Activated T-helper 2 cell treated with anti-CD3 and anti-CD28 coated beads, Interferon-gamma antibody, Interleukin-2, Interleukin-4, amounts not matched to agents 10 μg/mL and 5 μg/mL and 100 μg/mL, durations not matched to agents 14 hours and 24 hours and 36 hours (primary cell): Measurements from ENCODE around the gene SH3TC1. TPM values are rescaled to one million over a fixed set of nuclear protein-coding genes. Genes with fewer than 3 reads are reported as not detected.

ENCODE experiments used
- DNase-seq: peaks from one replicate; pipeline ENCODE4 v3.0.0; 2021; ENCODE audit warnings: low spot score
- H3K27ac Mint-ChIP-seq: one replicate; pipeline ENCODE4 v1.8.0; 2021; ENCODE audit warnings: mixed read lengths
- H3K27me3 Mint-ChIP-seq: one replicate; pipeline ENCODE4 v1.8.0; 2021; ENCODE audit warnings: low read depth, mixed read lengths
- H3K36me3 Mint-ChIP-seq: one replicate; pipeline ENCODE4 v1.8.0; 2021; ENCODE audit warnings: low read depth, mixed read lengths
- H3K4me1 Mint-ChIP-seq: one replicate; pipeline ENCODE4 v1.8.0; 2021; ENCODE audit warnings: low read depth, mixed read lengths
- H3K4me3 Mint-ChIP-seq: one replicate; pipeline ENCODE4 v1.8.0; 2021; ENCODE audit warnings: low read depth, mild to moderate bottlenecking, moderate library complexity, mixed read lengths
- H3K9me3 Mint-ChIP-seq: one replicate; pipeline ENCODE4 v1.8.0; 2021; ENCODE audit warnings: mixed read lengths
- intact Hi-C: fragments of 100-400 bp; cut with micrococcal nuclease; formaldehyde crosslinking; loops from one replicate; pipeline ENCODE4 v1.15.1; 2023
- total RNA-seq: library from RNA; stranded (reverse); gene quantifications from 2 replicates; pipeline ENCODE4 v1.2.3, GENCODE V29; 2022

Gene SH3TC1
- total RNA-seq, 1 donor from 2014 or later = 14.8 TPM

DNA sequence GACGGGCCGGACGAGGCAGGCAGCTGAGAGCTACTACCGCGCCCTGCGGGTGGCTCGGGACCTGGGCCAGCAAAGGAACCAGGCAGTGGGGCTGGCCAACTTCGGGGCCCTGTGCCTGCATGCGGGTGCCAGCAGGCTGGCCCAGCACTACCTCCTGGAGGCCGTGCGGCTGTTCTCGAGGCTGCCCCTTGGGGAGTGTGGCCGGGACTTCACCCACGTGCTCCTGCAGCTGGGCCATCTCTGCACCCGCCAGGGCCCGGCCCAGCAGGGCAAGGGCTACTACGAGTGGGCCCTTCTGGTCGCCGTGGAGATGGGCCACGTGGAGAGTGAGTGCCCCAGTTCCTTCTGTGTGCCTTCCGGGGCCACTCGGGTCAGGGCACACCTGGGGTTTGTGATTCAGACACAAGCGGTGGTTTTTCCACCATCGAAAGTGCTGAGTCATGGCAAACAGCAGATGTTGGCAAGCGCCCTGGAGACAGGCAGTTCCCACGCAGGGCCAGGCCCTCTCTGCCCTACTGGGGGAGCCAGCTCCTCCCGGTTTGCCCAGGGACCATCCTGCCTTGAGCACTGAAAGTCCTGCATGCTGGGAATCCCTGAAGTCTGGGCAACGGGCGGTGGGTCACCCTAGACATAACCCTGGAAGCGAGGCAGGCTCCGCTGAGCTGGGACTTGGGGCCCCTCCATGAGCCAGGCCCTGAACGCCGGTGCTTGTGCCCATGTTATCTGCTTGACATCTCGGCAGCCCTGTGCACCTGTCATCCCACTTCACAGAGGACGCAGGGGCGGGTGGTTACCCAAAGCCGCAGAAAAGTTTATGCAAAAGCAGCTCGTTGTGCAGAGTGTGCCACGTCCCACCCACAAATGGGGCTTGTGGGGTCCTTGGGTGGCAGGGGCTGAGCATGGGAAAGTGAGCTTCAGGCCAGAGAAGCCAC is 29.5 kb downstream of the SH3TC1 start:
- no peaks in the 10 kb centered on the region for H3K9me3 Mint-ChIP-seq

DNA sequence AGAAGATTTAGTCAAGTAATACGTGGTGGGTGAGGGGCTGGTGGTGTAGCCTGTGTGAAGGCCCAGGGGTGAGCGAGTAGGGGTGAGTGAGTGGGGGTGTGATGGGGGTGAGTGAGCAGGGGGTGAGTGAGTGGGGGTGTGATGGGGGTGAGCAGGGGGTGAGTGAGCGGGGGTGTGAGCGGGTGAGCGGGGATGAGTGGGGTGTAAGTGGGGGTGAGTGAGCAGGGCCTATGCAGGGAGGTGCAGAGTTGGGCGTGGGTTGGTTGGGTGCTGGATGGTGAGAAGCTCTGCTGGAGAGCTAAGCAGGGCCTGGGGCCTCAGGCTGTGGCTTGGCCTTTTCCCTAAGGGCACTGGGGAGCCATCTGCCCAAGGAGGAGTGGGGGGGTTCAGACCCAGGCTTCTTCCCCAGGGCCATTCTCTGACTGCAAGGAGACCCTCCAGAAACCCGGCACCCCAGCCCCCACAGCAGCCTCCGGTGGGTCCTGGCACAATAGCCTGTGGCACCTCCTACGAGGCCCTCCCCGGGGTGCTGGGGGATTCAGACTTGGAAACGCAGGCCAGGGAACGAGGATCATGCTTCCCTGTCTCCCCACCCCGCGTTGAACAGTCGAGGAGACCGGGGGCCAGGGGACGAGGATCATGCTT is 30.4 kb downstream of the SH3TC1 start:
- H3K9me3 Mint-ChIP-seq = no peaks in the 10 kb centered on the region
- H3K27me3 Mint-ChIP-seq = no peaks in the 10 kb centered on the region
- DNase-seq = no peak
- no peaks in the 10 kb centered on the region for H3K36me3 Mint-ChIP-seq
- H3K4me1 Mint-ChIP-seq = peaks cover 11% of the 10 kb centered on the region
- H3K4me3 Mint-ChIP-seq = no peak overlapping the region
- intact Hi-C loops = loop anchor here (2.0 kb wide), 1 partner anchor 29 kb away; no protein-coding TSS in a partner anchor
- peak overlapping the region; percentile 17 for H3K27ac Mint-ChIP-seq

More for the DNA sequence above, 29.5 kb downstream of the SH3TC1 start:
- Mint-ChIP-seq H3K27ac (peak overlapping the region; percentile 17), H3K36me3 (peaks cover 7% of the 10 kb centered on the region), H3K27me3 (no peaks in the 10 kb centered on the region), H3K4me1 (peaks cover 11% of the 10 kb centered on the region), H3K4me3 (no peak overlapping the region)
- intact Hi-C loops = loop anchor here (2.0 kb wide), 1 partner anchor 28 kb away; no protein-coding TSS in a partner anchor
- peak; percentile 41 for DNase-seq

DNA sequence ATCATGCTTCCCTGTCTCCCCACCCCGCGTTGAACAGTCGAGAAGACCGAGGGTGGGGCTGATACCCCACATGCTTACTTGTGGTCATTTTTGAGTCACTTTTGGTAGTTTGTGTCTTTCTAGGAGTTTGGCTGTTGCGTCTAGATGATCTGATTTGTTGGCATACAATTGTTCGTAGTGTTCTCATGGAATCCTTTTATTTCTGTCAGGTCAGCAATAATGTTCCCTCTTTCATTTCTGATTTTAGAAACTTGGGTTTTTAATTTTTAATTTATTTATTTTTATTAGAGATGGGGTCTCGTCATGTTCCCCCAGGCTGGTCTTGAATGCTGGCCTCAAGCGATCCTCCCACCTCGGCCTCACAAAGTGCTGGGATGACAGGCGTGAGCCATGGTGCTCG is 30.9 kb downstream of the SH3TC1 start:
- Mint-ChIP-seq H3K27me3 (no peaks in the 10 kb centered on the region), H3K27ac (no peak overlapping the region), H3K36me3 (no peaks in the 10 kb centered on the region), H3K9me3 (no peaks in the 10 kb centered on the region), H3K4me3 (no peak overlapping the region), H3K4me1 (peaks cover 11% of the 10 kb centered on the region)
- intact Hi-C loops = no loop called here
- no peak for DNase-seq

DNA sequence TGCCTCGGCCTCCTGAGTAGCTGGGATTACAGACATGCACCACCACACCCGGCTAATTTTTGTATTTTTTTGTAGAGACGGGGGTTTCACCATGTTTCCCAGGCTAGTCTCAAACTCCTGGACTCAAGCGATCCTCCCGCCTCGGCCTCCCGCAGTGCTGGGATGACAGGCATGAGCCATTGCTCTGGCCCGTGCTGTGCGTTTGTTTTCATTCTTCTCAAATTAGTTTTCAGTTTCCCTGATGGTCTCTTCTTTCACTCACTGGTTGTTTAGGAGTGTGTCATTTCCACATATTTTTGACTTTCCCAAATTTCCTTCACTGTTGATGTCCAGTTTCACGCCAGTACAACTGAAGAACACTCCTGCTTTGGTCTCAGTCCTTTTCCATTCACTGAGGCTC is 31.8 kb downstream of the SH3TC1 start:
- intact Hi-C loops = no loop called here
- Mint-ChIP-seq H3K9me3 (no peaks in the 10 kb centered on the region), H3K4me3 (no peak overlapping the region), H3K27me3 (no peaks in the 10 kb centered on the region), H3K36me3 (no peaks in the 10 kb centered on the region), H3K4me1 (peaks cover 11% of the 10 kb centered on the region), H3K27ac (no peak overlapping the region)
- DNase-seq = no peak

DNA sequence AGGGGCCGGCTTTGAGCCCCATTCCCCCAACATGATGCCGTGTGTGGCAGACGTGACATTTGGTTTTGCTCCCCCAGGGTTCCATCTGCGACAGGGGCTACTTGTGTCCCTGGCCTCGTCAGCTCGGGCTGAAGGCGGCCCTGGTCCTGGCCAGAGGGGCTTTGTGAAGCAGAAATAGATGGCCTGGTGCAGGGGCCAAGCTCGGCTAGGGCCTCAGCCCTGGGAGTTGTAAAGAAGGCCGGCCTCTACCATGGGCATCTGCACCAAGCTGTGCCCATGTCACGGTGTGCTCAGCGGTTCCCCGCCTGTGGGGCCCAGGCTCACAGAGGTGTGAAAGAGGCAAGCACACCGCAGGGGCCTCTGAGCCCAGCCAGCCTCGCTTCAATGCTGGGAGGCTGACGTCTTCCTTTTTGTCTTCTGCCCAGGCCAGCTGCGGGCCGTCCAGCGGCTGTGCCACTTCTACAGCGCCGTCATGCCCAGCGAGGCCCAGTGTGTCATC is 32.5 kb downstream of the SH3TC1 start:
- no peaks in the 10 kb centered on the region for H3K27me3 Mint-ChIP-seq
- H3K9me3 Mint-ChIP-seq = no peaks in the 10 kb centered on the region
- no peaks in the 10 kb centered on the region for H3K36me3 Mint-ChIP-seq
- no peak overlapping the region for H3K27ac Mint-ChIP-seq
- no peak for DNase-seq
- intact Hi-C loops = no loop called here
- no peak overlapping the region for H3K4me3 Mint-ChIP-seq
- peaks cover 11% of the 10 kb centered on the region for H3K4me1 Mint-ChIP-seq

DNA sequence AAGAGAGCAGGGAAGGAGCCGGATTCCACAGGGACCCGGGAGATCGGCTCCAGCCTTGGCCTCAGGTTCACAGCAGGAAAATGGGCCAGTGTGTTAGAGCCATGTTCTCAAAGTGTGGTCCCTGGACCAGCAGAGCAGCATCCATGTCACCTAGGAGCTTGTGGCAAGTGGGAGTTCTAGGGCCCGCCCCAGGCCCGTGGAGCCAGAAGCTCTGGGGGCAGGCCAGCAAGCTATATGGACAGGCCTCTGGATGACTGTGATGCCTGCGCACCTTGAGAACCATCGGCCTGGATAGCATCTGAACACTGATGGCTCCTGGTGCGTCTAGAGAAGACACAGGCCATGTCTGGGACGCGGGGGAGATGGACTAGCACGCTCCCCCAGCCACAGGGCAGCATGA is 33.7 kb downstream of the SH3TC1 start:
- intact Hi-C loops = no loop called here
- H3K9me3 Mint-ChIP-seq = no peaks in the 10 kb centered on the region
- H3K4me3 Mint-ChIP-seq = no peak overlapping the region
- no peaks in the 10 kb centered on the region for H3K27me3 Mint-ChIP-seq
- H3K27ac Mint-ChIP-seq = no peak overlapping the region
- no peaks in the 10 kb centered on the region for H3K36me3 Mint-ChIP-seq
- no peak for DNase-seq
- peaks cover 11% of the 10 kb centered on the region for H3K4me1 Mint-ChIP-seq

DNA sequence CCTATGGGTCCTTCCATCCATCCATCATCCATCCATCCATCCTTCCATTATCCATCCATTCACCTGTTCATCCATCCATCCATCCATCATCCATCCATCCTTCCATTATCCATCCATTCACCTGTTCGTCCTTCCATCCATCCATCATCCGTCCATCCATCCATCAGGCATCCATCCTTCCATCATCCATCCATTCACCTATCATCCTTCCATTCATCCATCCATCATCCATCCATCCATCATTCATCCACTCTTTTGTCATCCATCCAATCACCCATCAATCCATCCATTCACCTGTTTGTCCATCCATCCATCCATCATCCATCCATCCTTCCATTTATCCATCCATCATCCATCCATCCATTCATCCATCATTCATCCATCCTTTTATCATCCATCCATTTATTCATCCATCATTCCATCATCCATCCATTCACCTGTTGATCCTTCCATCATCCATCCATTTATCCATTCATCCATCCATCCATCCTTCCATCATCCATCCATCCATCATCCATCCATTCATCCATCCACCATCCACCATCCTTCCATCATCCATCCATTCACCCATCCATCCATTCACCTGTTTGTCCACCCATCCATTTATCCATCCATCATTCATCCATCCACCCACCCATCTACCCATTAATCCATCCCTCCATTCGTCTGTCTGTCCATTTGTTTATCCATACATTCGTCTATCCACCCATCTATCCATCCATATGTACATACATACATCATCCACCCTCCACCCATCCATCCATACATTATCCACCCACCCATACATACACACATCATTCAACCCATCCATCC is 34.8 kb downstream of the SH3TC1 start:
- Mint-ChIP-seq H3K27ac (no peak overlapping the region), H3K4me1 (peaks cover 6% of the 10 kb centered on the region), H3K9me3 (no peaks in the 10 kb centered on the region), H3K27me3 (no peaks in the 10 kb centered on the region), H3K4me3 (no peak overlapping the region), H3K36me3 (no peaks in the 10 kb centered on the region)
- DNase-seq = no peak
- intact Hi-C loops = no loop called here

DNA sequence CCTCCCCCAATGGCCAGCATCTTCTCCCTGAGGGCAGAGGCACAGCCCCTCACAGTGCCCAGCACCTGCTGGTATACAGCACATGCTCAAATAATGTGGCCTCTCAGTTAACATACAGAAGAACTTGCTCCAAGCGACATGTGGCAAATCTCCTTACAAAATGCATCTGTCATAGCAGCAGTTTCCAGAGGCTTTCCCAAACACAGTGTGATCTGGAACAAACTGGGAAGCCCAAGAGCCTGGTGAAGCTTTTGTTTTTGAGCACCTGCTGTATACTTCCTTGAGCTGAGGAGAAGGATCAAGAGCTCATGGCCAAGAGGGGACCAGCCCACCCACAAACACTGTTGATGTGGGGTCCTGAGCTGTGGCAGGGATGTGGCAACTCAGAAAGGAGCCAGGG is 35.6 kb downstream of the SH3TC1 start:
- intact Hi-C loops = no loop called here
- Mint-ChIP-seq H3K27me3 (no peaks in the 10 kb centered on the region), H3K4me3 (no peak overlapping the region), H3K4me1 (peaks cover 3% of the 10 kb centered on the region), H3K27ac (no peak overlapping the region), H3K36me3 (no peaks in the 10 kb centered on the region), H3K9me3 (no peaks in the 10 kb centered on the region)
- DNase-seq = no peak

DNA sequence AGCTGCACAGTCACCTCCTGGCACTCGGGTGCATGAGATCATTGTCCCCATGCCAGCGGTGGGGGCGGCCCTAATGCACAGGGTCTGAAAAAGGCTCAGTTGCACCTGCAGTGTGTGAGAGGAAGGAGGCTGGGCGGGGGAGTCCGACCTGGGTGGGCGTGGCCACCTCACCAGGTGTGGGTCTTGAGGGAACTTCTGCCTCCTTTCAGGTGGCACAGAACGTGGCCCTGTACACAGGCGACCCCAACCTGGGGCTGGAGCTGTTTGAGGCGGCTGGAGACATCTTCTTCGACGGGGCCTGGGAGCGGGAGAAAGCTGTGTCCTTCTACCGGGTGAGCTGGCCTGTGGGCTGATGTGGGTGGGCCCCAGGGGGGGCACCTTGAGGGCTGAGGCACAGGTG is 36.1 kb downstream of the SH3TC1 start:
- no peak for DNase-seq
- H3K9me3 Mint-ChIP-seq = no peaks in the 10 kb centered on the region
- H3K36me3 Mint-ChIP-seq = no peaks in the 10 kb centered on the region
- no peak overlapping the region for H3K4me3 Mint-ChIP-seq
- no peak overlapping the region for H3K27ac Mint-ChIP-seq
- H3K4me1 Mint-ChIP-seq = peaks cover 3% of the 10 kb centered on the region
- intact Hi-C loops = no loop called here
- H3K27me3 Mint-ChIP-seq = no peaks in the 10 kb centered on the region

DNA sequence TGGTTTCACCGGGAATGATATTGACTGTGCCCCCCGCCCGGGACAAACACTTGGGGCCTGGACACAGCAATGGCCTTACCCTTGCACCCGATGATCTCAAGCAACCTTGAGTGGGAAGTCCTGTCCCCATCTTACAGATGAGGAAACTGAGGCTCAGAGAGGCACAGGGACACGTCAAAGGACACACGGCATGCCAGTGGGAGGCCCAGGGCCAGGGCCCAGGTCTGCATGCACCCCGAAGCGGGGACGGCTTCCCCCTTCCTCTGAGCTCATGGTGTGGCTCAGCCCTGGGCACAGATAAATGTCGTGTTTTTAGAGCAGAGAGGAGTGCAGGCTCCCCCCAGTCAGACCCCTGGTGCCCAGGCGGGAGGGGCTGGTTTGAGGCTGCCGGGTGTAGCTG is 36.6 kb downstream of the SH3TC1 start:
- Mint-ChIP-seq H3K36me3 (no peaks in the 10 kb centered on the region), H3K4me3 (no peak overlapping the region)
- intact Hi-C loops = no loop called here

DNA sequence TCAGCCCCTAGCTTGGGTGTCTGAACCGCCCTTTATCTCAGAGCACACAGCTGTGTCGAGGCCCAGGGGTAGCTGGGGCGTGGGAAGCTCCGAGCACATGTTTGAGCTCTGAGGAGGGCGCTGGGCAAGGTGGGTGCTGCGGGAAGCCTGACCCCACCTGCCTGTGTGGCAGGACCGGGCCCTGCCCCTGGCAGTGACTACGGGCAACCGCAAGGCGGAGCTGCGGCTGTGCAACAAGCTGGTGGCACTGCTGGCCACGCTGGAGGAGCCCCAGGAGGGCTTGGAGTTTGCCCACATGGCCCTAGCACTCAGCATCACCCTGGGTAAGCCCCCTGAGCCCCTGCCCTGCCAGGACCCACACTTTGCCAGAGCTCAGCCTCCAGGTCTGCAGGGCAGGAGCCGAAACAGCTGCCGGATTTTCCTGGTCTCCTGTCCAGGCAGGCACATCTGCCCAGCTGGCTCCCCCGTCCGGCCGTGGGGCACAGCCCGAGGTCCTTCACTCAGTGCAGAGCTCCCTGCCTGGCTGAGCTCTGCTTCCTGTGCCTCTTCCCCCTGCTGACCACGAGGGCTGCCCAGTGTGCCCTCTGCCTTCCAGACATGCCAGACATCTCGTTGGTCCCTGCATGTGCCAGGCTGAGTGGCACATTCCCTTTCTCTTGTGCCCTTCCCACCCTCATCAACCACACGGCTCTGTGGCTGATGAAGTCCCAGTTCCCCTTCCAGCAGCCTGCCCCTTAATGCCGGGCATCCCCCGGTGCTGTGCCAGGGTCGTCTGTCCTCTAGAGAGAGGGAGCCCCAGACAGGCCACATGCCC is 37.2 kb downstream of the SH3TC1 start:
- Mint-ChIP-seq H3K36me3 (no peaks in the 10 kb centered on the region), H3K9me3 (no peaks in the 10 kb centered on the region), H3K27ac (no peak overlapping the region), H3K27me3 (no peaks in the 10 kb centered on the region), H3K4me3 (no peak overlapping the region), H3K4me1 (no peaks in the 10 kb centered on the region)
- intact Hi-C loops = no loop called here
- no peak for DNase-seq

More for the DNA sequence above, 36.6 kb downstream of the SH3TC1 start:
- H3K27me3 Mint-ChIP-seq = no peaks in the 10 kb centered on the region
- no peaks in the 10 kb centered on the region for H3K9me3 Mint-ChIP-seq
- H3K4me1 Mint-ChIP-seq = no peaks in the 10 kb centered on the region
- H3K27ac Mint-ChIP-seq = no peak overlapping the region
- no peak for DNase-seq

DNA sequence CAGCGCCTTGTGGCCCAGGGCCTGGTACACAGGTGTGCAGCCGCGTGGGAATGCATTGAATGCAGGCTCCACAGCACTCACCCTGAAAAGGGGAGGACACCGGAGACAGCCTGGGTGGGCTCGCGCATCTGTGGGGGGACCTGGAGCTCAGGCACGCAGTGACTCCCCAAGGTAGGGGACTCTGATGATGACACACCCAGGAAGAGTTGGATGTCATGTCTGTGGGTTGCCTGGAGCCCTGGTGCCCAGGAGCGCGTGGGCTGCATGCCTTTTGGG is 37.8 kb downstream of the SH3TC1 start:
- no peak overlapping the region for H3K27ac Mint-ChIP-seq
- no peaks in the 10 kb centered on the region for H3K27me3 Mint-ChIP-seq
- no peaks in the 10 kb centered on the region for H3K4me1 Mint-ChIP-seq
- no peaks in the 10 kb centered on the region for H3K36me3 Mint-ChIP-seq
- no peaks in the 10 kb centered on the region for H3K9me3 Mint-ChIP-seq
- H3K4me3 Mint-ChIP-seq = no peak overlapping the region
- no peak for DNase-seq
- intact Hi-C loops = no loop called here
